Uterus (tissue), 2 donors: ENCODE results near the gene PRKRA.

ENCODE experiments used
- CTCF ChIP-seq, 4 experiments: fragments of 200-600 bp in 2 of 4; fragments of 450-650 bp in 2 of 4; sonication (generic) in 2 of 4; IDR thresholded peaks; one replicate each; pipeline ENCODE4 v1.5.1; 2016 to 2019; ENCODE audit warnings: antibody characterized with exemption in 4 of 4, mild to moderate bottlenecking in 2 of 4, moderate library complexity in 1 of 4
- POLR2A ChIP-seq, 2 donors: fragments of 450-650 bp; IDR thresholded peaks; one replicate each; pipeline ENCODE4 v1.6.1; 2016; ENCODE audit warnings: antibody characterized with exemption in 2 of 2, mild to moderate bottlenecking in 1 of 2, moderate library complexity in 1 of 2

DNA sequence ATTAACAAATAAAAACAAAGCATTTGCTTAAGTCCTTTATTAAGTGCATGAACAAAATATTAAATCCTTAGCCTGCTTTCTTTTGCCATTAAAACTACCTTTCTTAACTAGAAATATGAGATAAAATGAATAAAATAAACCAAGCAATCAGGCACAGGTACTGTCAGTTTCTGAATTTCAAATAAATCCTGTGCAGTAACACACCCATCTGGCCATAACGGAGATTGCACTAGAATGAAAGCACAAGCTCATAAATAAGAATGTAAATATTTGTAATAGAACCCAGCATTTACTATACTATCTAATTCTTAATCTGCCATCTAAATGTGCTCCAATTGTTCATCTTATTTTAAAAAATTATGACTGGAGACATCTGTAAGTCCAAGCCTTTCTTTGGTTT, 31.9 kb downstream of the PRKRA start:
- TF ChIP-seq CTCF (IDR thresholded peaks at IDR 0.05) (no peak), POLR2A (IDR thresholded peaks at IDR 0.05) (no peak)
